Putamen (tissue), 1 donor: Measurements from ENCODE around the gene NEXN.
"Not testable (repeated sequence)": the region's sequence is repeated elsewhere in the genome, so short reads cannot be mapped to it uniquely, and the experiment has no call there.

ENCODE experiments used
- DNase-seq: peaks from one replicate; pipeline ENCODE4 v3.0.0-alpha.2; 2016; ENCODE audit warnings: low spot score

The NEXN gene

DNA sequence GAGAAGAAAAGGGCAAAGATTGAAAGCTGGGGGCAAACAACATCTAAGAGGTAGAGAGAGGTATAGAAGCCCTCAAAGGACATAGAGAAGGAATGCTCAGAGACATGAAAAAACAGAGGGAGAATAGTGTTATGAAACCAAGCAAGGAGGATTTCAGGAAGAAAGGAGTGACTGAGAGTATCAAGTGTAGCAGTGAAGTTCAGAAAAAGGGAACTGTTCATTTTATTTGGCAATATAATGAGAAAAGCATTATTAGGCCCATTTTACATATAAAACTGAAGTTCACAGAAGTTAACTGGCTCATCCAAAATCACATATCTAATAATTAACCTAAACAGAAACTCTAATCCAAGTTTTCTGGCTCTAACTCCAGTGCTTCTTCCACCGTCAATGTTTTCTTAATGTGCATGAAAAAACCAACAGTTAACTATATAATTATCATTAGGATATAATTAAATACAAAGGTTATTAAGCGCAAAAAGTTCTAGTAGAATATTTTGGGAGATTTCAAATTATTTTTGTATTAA, 17.7 kb downstream of the NEXN start:
- no peak for DNase-seq

DNA sequence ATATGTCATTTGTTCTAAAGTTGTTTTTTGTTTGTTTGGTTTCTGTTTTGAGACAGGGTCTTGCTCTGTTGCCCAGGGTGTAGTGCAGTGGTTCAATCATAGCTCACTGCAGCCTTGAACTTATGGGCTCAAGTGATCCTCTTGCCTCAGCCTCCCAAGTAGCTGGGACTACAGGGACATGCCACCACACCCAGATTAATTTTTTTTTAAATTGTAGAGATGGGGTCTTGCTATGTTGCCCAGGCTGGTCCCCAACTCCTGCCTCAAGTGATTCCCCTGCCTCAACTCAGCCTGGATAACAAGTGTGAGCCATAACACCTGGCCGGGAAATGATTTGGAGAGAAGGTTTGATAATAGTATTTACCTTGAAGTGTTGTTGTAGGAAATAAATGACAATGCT, 18.2 kb downstream of the NEXN start:
- DNase-seq, result no peak

DNA sequence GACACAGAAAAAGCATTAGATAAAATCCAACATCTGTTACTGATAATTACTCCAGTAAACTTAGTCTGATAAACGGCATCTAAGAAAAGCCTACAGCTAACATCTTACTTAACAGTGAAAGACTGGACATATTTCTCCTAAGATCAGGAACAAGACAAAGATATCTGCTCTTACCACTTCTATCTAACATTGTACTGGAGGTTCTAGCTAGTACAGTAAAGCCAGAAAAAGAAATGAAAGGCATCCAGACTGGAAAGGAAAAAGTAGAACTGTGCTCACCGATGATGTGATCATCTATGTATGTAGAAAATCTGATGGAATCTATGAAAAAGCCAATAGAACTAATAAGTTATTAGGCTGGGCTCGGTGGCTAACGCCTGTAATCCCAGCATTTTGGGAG, 21.7 kb downstream of the NEXN start:
- no peak for DNase-seq

DNA sequence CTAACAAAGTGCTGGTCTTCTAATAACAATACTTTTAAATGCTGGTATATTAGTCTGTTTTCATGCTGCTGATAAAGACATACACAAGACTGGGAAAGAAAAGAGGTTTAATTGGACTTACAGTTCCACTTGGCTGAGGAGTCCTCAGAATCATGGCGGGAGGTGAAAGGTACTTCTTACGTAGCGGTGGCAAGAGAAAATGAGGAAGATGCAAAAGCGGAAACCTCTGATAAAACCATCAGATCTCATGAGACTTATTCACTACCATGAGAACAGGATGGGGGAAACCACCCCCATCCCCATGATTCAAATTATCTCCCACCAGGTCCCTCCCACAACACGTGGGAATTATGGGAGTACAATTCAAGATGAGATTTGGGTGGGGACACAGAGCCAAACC, 30.5 kb downstream of the NEXN start:
- DNase-seq, result not testable (repeated sequence)

DNA sequence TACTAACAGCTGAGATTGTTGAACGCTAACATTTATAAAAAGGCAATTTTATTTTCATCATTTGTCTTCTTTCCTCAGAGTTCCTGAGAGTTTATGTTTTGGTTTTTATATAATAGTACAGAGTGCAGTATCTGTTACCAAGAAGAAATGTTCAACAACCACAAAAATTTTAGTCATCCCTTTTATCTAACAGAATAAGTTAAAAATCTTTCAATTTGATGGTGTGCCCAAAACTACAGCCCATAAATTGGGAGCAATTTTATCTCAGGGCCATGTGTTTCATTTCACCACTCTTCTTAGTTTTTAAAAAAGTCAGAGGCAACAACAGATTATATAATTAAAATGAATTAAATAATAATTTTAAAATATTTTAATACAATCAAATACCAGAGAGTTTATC, 37.1 kb downstream of the NEXN start:
- DNase-seq, result no peak

DNA sequence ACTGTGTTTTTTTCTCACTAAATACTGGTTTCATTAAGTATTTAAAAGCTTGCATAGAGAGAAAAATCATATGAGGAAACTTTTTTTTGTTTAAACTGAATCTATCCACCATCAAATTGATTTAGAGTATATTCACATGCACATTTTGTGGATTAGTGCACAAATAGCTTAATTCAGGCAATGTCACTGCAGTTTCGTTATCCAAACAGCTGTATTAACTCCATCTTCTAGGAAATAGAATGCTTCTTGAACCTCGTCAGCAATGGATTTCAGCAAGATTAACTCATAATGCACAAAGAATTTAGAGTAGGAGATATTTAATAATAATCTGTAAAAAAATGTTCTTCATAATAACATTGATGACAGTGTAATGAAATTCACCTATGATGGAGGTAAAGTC, 37.5 kb downstream of the NEXN start:
- DNase-seq, result no peak

DNA sequence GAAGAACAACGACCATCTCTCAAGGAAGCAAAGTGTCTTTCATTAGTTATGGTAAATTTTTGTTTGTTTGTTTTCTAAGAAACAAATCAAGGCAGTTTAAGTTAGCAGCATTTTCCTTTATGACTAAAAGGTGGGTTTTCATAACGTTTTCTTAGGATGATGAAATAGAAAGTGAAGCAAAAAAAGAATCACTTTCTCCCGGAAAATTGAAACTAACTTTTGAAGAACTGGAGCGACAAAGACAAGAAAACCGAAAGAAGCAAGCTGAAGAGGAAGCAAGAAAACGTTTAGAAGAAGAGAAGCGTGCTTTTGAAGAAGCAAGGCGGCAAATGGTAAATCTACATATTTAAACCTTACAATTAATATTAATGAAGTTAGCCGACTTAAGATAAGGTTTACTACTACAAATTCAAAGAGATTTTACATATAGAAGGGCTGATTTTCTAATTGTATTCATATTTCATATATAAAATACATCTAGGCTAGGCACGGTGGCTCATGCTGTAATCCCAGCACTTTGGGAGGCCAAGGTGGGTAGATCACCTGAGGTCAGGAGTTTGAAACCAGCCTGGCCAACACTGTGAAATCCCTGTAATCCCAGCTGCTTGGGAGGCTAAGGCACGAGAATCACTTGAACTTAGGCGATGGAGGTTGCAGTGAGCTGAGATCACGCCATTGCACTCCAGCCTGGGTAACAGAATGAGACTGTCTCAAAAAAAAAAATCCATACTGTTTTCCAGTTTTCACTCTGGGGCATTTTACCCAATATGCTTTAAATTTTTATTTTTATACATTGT, 38.3 kb downstream of the NEXN start:
- no peak for DNase-seq

DNA sequence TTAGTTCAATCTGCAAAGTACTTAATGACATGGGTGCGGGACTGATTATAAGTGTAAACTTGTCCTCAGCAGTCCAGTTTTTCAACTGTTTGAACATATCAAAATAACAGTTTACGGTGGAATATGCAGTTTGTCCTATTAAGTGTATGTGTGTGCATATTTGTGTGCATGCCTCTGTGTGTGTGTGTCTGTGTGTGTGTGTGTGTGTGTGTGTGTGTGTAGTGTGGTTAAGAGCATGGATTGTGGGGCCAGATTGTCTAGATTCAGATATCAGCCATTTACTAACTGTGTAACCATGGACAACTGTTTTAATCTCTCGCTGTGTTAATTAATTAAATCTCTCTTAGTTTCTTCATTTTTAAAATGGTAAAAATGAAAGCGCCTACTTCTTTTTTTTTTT, 39.0 kb downstream of the NEXN start:
- DNase-seq, result no peak

DNA sequence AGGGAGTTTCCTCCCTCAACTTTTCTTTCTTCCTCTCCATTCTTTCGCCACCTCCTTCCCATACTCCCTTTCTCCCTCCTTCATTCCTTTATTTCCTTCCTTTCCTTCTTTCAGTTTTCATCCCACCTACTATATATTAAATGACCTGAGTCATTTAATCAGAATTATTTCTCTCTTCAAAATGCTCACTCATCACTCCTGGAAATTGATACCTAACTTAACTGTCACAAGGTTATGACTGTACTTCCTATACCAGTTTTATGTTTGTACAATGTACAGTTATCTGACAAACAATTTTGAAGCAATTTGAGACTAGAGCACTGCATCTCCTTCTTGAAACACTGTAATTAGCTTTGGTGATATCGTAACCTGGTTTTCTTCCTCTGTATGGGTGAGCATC, 41.4 kb downstream of the NEXN start:
- DNase-seq, result no peak

DNA sequence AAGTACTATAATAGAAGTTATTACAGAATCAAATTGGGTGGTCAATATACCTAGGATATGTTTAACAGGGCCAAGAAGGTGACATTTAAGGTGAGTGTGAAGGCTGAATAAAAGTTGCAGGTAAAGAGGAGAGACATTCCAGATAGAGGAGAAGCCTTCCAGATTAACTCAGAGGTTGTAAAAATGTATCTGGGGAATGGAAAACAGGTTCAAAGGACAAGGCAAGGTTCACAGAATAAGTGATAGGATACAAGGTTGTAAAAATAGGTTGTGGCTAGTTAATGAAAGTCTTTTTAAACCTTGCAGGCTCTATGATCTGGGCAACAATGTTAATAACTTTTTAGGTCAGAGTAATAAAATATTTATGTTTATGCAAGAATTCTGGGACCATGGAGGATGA, 50.2 kb downstream of the NEXN start:
- DNase-seq, result no peak

DNA sequence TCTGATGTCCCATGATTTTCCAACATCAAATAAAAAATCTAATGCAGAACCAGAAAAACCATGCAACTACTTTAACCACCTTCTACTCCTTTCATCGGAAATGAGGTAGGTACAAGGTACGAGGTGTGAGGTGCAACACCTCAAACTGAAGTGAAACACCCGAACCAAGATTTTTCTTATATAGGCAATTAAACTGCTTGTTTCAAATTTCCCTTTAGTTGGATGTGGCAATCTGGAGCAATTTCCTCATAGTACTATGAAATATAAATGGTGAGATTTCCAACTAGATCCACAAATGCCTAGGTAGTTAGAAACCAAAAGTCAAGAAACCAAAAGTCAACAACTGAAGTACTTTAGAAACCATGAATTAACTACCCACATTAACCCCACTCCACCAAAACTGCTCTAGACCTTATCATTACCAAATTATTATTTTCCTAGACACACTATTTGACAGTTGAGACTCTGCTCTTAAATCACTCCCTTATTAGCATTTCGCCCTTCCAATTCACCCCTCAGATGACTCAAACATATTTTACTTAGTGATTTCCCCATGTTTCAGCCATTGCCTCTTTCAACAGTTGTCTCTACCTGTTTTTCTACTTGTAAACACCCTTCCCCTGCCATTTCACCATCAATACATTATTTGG, 52.6 kb downstream of the NEXN start:
- DNase-seq, result no peak

DNA sequence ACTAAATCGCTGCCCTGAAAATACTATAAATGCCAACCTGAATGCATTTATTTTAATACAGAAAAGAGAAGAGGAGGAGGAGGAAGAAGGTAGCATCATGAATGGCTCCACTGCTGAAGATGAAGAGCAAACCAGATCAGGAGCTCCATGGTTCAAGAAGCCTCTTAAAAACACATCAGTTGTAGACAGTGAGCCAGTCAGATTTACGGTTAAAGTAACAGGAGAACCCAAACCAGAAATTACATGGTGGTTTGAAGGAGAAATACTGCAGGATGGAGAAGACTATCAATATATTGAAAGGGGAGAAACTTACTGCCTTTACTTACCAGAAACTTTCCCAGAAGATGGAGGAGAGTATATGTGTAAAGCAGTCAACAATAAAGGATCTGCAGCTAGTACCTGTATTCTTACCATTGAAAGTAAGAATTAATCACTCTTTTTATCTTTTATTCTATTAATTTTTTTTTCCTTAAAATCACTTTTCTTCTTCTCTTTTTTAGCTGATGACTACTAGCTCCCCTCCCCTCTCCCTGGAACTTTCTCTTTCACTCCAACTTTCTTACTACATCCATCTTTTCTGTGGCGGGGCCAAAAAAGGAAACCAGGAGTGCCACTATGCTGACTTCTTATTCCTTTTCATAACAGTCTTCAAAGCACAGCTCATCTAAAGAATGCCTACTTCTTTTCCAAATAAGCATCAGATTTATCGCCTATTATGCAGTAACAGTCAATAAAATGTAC, 54.1 kb downstream of the NEXN start:
- no peak for DNase-seq

DNA sequence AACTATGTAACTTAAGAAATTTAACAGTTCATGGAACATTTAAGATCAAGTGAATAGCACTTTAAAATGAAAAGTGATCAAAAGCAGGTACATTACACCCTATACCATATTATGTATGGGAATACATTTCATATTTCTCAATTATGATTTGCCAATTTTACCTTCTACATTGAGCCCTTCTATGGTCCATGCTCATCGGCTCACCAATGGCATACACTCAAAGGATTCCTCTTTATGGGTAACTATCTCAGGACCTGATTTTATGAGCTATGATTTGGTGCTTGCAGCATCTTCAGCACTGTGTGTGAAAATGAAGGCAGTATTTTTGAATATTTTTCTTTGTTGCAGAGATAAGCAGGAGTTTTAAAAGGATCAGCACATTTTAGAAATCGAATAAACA, 56.9 kb downstream of the NEXN start:
- DNase-seq, result no peak

DNA sequence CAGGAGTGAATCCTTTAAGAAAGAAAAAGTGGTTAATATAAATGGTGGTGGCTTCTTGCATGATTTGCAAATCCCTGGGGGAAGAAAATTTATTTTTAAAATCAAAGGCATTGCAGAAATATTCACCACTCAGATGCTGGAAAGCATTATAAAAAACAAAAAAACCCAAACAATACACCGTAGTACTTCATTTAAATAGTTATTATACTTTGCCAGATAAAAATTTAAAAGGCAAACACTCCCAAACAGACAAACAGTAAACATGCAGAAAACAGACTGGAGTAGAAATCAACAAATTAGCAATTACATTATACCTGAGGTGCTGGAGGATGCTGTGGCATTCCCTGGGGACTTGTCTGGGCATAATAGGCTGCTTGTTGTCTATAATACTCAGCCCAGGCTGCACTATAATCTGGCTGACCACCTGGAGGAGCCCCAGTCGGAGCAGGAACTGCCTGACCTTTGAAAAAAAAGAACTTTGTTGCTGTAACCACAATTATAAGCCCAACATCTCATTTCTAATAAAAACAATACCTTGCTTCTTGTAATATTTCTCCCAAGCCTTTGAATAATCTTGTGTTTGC, 60.5 kb downstream of the NEXN start:
- no peak for DNase-seq

DNA sequence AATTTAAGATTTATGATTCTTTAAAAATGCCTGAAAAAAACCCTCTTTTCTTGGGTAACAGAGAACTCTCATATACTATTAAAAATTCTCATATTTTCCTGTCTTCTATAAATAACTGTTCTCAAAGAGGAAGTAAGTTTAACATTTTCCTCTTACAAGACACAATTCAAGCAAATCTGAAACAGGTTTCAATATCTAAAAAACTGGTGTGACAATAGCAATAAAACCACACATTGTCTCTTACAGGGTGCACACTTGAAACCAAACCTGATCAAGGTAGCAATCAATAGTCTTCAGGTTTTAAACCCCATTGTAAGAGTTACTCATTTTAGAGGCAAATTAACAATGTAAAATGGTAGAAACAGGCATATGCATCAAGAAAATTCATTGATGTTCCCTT, 62.4 kb downstream of the NEXN start:
- DNase-seq, result no peak

DNA sequence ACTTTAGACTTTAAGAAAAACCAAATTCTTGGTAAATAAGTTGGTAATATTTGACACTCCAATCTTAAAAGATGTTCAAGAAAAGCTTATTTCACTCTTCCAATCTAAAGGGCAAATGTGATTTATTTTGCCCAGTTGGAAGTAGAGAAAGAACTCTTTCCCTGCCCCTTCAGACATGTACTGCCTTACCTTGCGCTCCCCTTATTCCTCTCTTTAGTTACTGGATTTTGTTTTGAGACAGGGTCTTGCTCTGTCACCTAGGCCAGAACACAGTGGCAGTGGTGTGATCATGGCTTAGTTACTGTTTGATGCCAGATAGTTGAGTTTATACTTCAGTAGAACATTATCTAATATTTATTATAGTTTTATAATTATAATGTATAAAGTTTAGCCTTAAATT, 62.9 kb downstream of the NEXN start:
- no peak for DNase-seq

DNA sequence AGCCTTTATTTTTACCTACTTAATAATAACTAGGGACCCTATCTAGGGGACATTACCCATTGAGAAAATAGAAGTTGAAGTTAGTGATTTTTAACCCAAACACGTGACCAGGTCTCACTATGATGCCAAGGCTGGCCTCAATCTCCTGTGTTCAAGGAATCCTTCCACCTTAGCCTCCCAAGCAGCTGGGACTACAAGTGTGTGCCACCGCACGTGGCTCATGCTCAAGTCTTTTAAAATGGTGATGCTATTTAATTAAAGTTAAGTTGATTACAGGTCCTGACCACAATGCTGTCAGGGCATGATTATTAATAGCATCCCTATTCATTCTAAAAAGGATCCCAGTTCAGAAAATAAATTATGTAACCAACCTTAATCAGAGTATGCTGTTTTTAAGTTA, 65.5 kb downstream of the NEXN start:
- no peak for DNase-seq

DNA sequence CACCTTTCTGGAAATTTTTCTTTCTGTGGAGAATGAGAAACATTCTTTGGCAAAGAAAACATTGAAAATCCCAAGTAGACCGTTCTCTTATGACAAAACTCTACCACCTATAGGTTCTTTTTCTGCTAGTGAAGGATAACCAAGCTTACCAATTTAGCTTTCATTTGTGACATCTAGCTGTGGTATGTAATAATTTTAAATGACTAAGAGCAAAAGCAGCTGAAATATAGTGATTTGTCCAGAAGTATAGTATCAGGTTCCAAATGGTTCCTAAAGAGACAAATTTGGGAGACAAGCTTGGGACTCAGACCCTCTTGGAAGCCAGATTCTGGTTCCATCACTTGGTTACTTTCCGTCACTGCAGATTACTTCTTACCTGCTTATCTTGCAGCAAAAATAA, 66.1 kb downstream of the NEXN start:
- DNase-seq, result no peak

DNA sequence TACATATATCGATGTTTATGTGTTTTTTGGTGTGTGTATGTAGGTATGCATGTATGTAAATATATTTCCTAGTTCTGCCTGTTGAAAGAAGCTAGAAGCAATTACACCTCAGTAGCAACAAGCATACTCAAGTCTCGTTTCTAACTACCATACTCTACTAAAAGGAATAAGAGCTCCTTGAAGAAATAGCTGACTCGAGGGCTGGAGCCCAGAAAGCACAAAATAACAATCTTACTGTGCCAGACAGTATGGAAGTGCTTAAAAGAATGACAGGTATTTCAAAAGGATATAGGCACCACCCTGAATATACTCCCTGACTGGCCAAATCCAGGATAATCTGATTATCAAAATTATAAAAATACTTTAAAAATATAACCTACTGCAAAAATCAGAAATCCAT, 67.3 kb downstream of the NEXN start:
- no peak for DNase-seq

DNA sequence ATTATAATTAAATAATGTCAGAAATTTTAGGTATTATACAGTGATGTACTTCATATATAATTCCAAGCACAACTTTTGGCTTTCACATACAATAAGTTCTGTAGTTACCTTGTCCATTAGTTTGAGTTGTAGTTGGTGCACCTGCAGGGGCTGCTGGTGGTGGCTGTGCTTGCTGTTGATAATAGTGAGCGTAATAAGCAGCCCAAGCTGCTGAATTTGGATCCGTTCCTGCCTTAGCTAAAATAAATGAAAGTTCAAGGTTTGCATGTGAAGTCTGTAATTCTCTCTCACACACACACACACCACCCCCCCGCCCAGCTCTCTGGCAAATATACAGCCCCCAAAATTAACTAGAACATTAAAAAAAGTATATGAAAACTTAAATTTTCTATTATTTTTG, 68.0 kb downstream of the NEXN start:
- no peak for DNase-seq

DNA sequence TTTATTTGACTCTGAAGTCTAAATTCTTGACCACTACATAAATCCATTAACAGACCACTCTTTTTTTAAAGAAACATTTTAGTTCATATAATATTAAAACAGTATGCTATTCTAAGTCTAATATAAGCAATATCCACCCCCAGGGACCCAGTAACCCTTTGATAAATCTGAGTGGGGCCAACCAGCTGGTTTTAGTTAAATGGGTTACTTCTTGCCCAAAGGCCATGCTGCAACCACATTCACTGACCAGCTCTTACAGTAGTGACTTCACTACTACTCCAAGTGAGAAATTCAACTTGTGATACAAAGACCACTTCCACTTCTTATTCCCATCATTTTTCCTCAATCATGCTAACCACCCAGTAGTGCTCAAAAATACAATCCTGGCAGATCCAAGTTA, 70.0 kb downstream of the NEXN start:
- no peak for DNase-seq

DNA sequence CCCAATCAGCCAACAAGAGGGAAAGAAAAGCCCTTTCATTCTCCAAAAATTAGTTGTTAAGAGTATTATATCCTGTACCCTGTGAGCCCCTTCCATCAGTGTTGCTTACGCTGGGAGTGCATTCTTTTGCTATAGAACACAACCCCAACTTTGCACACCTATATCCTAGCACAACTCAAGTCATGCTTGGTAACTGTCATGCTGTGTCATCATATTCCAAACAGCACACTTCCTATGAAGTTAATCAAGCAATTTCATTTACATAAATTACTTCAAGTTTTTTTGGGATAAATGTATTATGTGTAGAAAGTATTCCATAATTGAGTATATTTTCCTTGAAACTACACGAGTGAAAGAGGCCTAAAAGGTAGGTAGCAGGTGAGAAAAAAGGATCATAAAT, 70.4 kb downstream of the NEXN start:
- no peak for DNase-seq

DNA sequence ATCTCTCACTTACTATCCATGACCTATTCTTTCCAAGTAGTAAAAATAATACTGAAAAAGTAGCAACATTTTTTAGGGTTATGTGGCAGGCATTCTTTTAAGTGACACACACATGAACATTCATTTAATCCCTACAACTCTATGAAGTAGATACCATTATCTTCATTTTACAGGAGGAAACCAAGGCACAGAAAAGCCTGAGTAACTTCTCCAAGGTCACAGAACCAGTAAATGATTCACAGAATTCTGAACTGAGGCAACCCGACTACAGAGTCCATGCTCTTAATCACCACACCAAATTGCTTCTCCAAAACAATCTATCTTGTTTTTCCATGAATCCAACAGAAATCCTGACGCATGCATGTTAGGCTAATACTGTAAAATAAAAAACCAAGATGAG, 73.0 kb downstream of the NEXN start:
- DNase-seq, result no peak
